ENCODE data around the gene SSUH2. TPM values are rescaled to one million over a fixed set of nuclear protein-coding genes. Genes with fewer than 3 reads are reported as not detected.
"Not testable (repeated sequence)": the region's sequence is repeated elsewhere in the genome, so short reads cannot be mapped to it uniquely, and the experiment has no call there.

Gene SSUH2
- total RNA-seq = 1 to 10 TPM in 1 of 2 donors, not detected in 1; 1.3 TPM

- Mint-ChIP-seq H3K36me3 (ENCODE audit: low read depth) (no peaks in the 10 kb centered on the region), H3K9me3 (no peaks in the 10 kb centered on the region), H3K4me1 (no peaks in the 10 kb centered on the region), H3K4me3 (no peak within 1 kb of the TSS), H3K27ac (no peak within 1 kb of the TSS), H3K27me3 (peaks cover 13% of the 10 kb centered on the region)
- ATAC-seq (replicated peaks) = no peak
Measured at GRCh38 chr3:8644748-8645390, at the start of gene SSUH2. TSS of gene SSUH2 (minus strand) at chr3:8644798. CDS start at chr3:8644758, 40 bp downstream.

- not testable (repeated sequence) for ATAC-seq (replicated peaks); H3K27ac Mint-ChIP-seq; H3K27me3 Mint-ChIP-seq; H3K4me3 Mint-ChIP-seq; H3K4me1 Mint-ChIP-seq; H3K9me3 Mint-ChIP-seq; H3K36me3 Mint-ChIP-seq (ENCODE audit: low read depth)
Measured at GRCh38 chr3:8691295-8691694, 46.7 kb upstream of the SSUH2 start.

GRCh38 chr3:8684992-8685391 lies 40.4 kb upstream of the SSUH2 start:
- not testable (repeated sequence) for H3K9me3 Mint-ChIP-seq; H3K4me1 Mint-ChIP-seq; H3K4me3 Mint-ChIP-seq; ATAC-seq (replicated peaks); H3K36me3 Mint-ChIP-seq (ENCODE audit: low read depth); H3K27ac Mint-ChIP-seq
- H3K27me3 Mint-ChIP-seq = peaks cover 14% of the 10 kb centered on the region

- not testable (repeated sequence) for ATAC-seq (replicated peaks); H3K9me3 Mint-ChIP-seq; H3K36me3 Mint-ChIP-seq (ENCODE audit: low read depth); H3K4me1 Mint-ChIP-seq; H3K27ac Mint-ChIP-seq; H3K4me3 Mint-ChIP-seq
- H3K27me3 Mint-ChIP-seq = peaks cover 15% of the 10 kb centered on the region
Measured at GRCh38 chr3:8682850-8683574, 38.4 kb upstream of the SSUH2 start.

GRCh38 chr3:8681881-8682538 lies 37.4 kb upstream of the SSUH2 start:
- not testable (repeated sequence) for H3K9me3 Mint-ChIP-seq; H3K4me3 Mint-ChIP-seq; H3K36me3 Mint-ChIP-seq (ENCODE audit: low read depth); H3K4me1 Mint-ChIP-seq; H3K27ac Mint-ChIP-seq; ATAC-seq (replicated peaks)
- peaks cover 15% of the 10 kb centered on the region for H3K27me3 Mint-ChIP-seq

- Mint-ChIP-seq H3K27me3 (peaks cover 15% of the 10 kb centered on the region), H3K36me3 (ENCODE audit: low read depth) (no peaks in the 10 kb centered on the region), H3K9me3 (no peaks in the 10 kb centered on the region), H3K27ac (no peak overlapping the region), H3K4me3 (no peak overlapping the region), H3K4me1 (peaks cover 6% of the 10 kb centered on the region)
- no peak for ATAC-seq (replicated peaks)
Measured at GRCh38 chr3:8681349-8681748, 36.8 kb upstream of the SSUH2 start.

- not testable (repeated sequence) for H3K4me3 Mint-ChIP-seq; ATAC-seq (replicated peaks); H3K27ac Mint-ChIP-seq; H3K36me3 Mint-ChIP-seq (ENCODE audit: low read depth); H3K4me1 Mint-ChIP-seq; H3K9me3 Mint-ChIP-seq
- H3K27me3 Mint-ChIP-seq = peaks cover 15% of the 10 kb centered on the region
Measured at GRCh38 chr3:8679817-8680553, 35.4 kb upstream of the SSUH2 start.

GRCh38 chr3:8678751-8679150 lies 34.2 kb upstream of the SSUH2 start:
- no peak for ATAC-seq (replicated peaks)
- Mint-ChIP-seq H3K27me3 (peaks cover 15% of the 10 kb centered on the region), H3K4me1 (peaks cover 6% of the 10 kb centered on the region), H3K27ac (no peak overlapping the region), H3K9me3 (no peaks in the 10 kb centered on the region), H3K36me3 (ENCODE audit: low read depth) (no peaks in the 10 kb centered on the region), H3K4me3 (no peak overlapping the region)

GRCh38 chr3:8677258-8677657 lies 32.7 kb upstream of the SSUH2 start:
- H3K4me1 Mint-ChIP-seq, H3K27ac Mint-ChIP-seq: not testable (repeated sequence)

GRCh38 chr3:8675591-8675990 lies 31.0 kb upstream of the SSUH2 start:
- H3K27me3 Mint-ChIP-seq; H3K36me3 Mint-ChIP-seq (ENCODE audit: low read depth); ATAC-seq (replicated peaks); H3K4me1 Mint-ChIP-seq; H3K9me3 Mint-ChIP-seq; H3K27ac Mint-ChIP-seq; H3K4me3 Mint-ChIP-seq: not testable (repeated sequence)

More at GRCh38 chr3:8677258-8677657, 32.7 kb upstream of the SSUH2 start:
- ATAC-seq (replicated peaks); H3K4me3 Mint-ChIP-seq; H3K9me3 Mint-ChIP-seq; H3K36me3 Mint-ChIP-seq (ENCODE audit: low read depth): not testable (repeated sequence)
- H3K27me3 Mint-ChIP-seq = peaks cover 10% of the 10 kb centered on the region

GRCh38 chr3:8673083-8673737 lies 28.6 kb upstream of the SSUH2 start:
- no peak overlapping the region for H3K4me3 Mint-ChIP-seq
- H3K36me3 Mint-ChIP-seq (ENCODE audit: low read depth) = no peaks in the 10 kb centered on the region

GRCh38 chr3:8669019-8669418 lies 24.4 kb upstream of the SSUH2 start:
- H3K4me3 Mint-ChIP-seq = no peak overlapping the region
- no peaks in the 10 kb centered on the region for H3K9me3 Mint-ChIP-seq
- H3K4me1 Mint-ChIP-seq = no peaks in the 10 kb centered on the region
- ATAC-seq (replicated peaks) = no peak
- peaks cover 15% of the 10 kb centered on the region for H3K27me3 Mint-ChIP-seq
- no peak overlapping the region for H3K27ac Mint-ChIP-seq
- no peaks in the 10 kb centered on the region for H3K36me3 Mint-ChIP-seq (ENCODE audit: low read depth)

More at GRCh38 chr3:8673083-8673737, 28.6 kb upstream of the SSUH2 start:
- ATAC-seq (replicated peaks) = no peak
- Mint-ChIP-seq H3K27me3 (peaks cover 3% of the 10 kb centered on the region), H3K4me1 (no peaks in the 10 kb centered on the region), H3K9me3 (no peaks in the 10 kb centered on the region), H3K27ac (no peak overlapping the region)

GRCh38 chr3:8668216-8668615 lies 23.6 kb upstream of the SSUH2 start:
- Mint-ChIP-seq H3K4me3 (no peak overlapping the region), H3K9me3 (no peaks in the 10 kb centered on the region), H3K27ac (no peak overlapping the region), H3K27me3 (peaks cover 15% of the 10 kb centered on the region), H3K36me3 (ENCODE audit: low read depth) (no peaks in the 10 kb centered on the region), H3K4me1 (no peaks in the 10 kb centered on the region)
- ATAC-seq (replicated peaks) = no peak

- H3K27ac Mint-ChIP-seq = no peak overlapping the region
- no peaks in the 10 kb centered on the region for H3K9me3 Mint-ChIP-seq
- H3K4me3 Mint-ChIP-seq = no peak overlapping the region
- ATAC-seq (replicated peaks) = no peak
- H3K36me3 Mint-ChIP-seq (ENCODE audit: low read depth) = no peaks in the 10 kb centered on the region
- no peaks in the 10 kb centered on the region for H3K4me1 Mint-ChIP-seq
- peaks cover 15% of the 10 kb centered on the region for H3K27me3 Mint-ChIP-seq
Measured at GRCh38 chr3:8667463-8668091, 23.0 kb upstream of the SSUH2 start.
